Pancreas (tissue), 10 donors: ENCODE measurements around the gene INVS. TPM values are rescaled to one million over a fixed set of nuclear protein-coding genes. Genes with fewer than 3 reads are reported as not detected.

Source experiments
- ATAC-seq, 4 donors: fragments of 200-7000 bp; cut with Tn5 transposase; one replicate each; pipeline versions ENCODE4 v1.8.0 to v1.9.1; 2020; ENCODE audit warnings: mild to moderate bottlenecking in 4 of 4, moderate library complexity in 4 of 4
- DNase-seq, 6 donors: peaks; one replicate each; pipeline ENCODE4 v3.0.0-alpha.2; 2020
- FAIRE-seq: peaks from 2 replicates; lab custom pipeline; 2012; peaks lifted over from hg19 to GRCh38; lab: Jason Lieb, UNC
- H3K27ac ChIP-seq, 4 donors: fragments of 200-600 bp; sonication (generic); 1 replicate in 3 of 4; 2 replicates in 1 of 4; pipeline versions ENCODE4 v1.5.0 to v1.8.0; 2020
- H3K27me3 ChIP-seq, 4 donors: fragments of 200-600 bp; one replicate each; pipeline ENCODE4 v1.8.0; 2021
- H3K36me3 ChIP-seq, 3 donors: fragments of 200-600 bp; sonication (generic) in 1 of 3; one replicate each; pipeline versions ENCODE4 v1.5.0 to v1.8.0; 2020 to 2021
- H3K4me1 ChIP-seq, 3 donors: fragments of 200-600 bp; one replicate each; pipeline ENCODE4 v1.8.0; 2021
- H3K4me3 ChIP-seq, 4 donors: fragments of 200-600 bp; sonication (generic) in 2 of 4; one replicate each; pipeline versions ENCODE4 v1.5.0 to v1.8.0; 2020 to 2021
- H3K9me3 ChIP-seq, 4 donors: fragments of 200-600 bp; one replicate each; pipeline ENCODE4 v1.8.0; 2021
- WGBS, 2 donors: extraction: QIAGEN DNeasy Blood & Tissue Kit; methylation state at CpG; one replicate each; pipeline ENCODE4 v1.1.7; 2013; 5-methylcytosine and 5-hydroxymethylcytosine counted together
- intact Hi-C, 3 donors: fragments of 100-400 bp; cut with DNase I; formaldehyde crosslinking; loops; one replicate each; pipeline versions ENCODE4 v1.11.1 to v1.14.2; 2022
- polyA plus RNA-seq, 2 donors: library from polyadenylated mRNA; stranded (reverse); fragments of 200-250 nt; gene quantifications; one replicate each; pipeline ENCODE4 v1.2.3, GENCODE V29; 2013
- total RNA-seq, 6 donors: library from RNA; stranded (reverse); fragmentation: NEBNext Ultra II Directional in 4 of 6; extraction: Animal tissue kit (Norgen Biotek cat#: 25700) in 4 of 6; gene quantifications; one replicate each; pipeline versions ENCODE4 v1.2.1 to v1.2.4, GENCODE V29; 2021 to 2023
- TF ChIP-seq, protein P1 (sequence below), 4 donors: fragments of 200-600 bp; sonication (generic) in 3 of 4; IDR thresholded peaks; one replicate each; pipeline versions ENCODE4 v1.5.0 to v1.8.0; 2021; ENCODE audit warnings: antibody characterized with exemption in 4 of 4
- donor health status: healthy with polysubstance abuse.
- donor health status: DM: no; HTN: no; CAD: no; lungs with moderate emphysema.
- donor health status: DM: no; HTN: no; CAD: no.
- donor health status: control.
- donor health status: control.
- donor health status: Bipolar disorder and iron deficiency.
- donor health status: DM: yes; HTN: yes; CAD: no.
- donor health status: DM: no; HTN: no; CAD: no.
- donor health status: DM: no; HTN: no; CAD: no.
- donor health status: DM: yes; HTN: yes; CAD: no.

INVS gene
- total and polyA plus RNA-seq, 8 donors: 3.1 to 15.0 (median 6.0) TPM

- FAIRE-seq: no peak
- WGBS, 2 donors: 49 to 53% methylated on average over 4 of the region's 4 CpGs
- peaks cover 0 to 20% (median 0%) of the 10 kb centered on the region in 3 donors for H3K36me3 ChIP-seq
- intact Hi-C loops: no loop called here
- no peak overlapping the region for H3K4me3 ChIP-seq
- TF ChIP-seq, protein P1, sequence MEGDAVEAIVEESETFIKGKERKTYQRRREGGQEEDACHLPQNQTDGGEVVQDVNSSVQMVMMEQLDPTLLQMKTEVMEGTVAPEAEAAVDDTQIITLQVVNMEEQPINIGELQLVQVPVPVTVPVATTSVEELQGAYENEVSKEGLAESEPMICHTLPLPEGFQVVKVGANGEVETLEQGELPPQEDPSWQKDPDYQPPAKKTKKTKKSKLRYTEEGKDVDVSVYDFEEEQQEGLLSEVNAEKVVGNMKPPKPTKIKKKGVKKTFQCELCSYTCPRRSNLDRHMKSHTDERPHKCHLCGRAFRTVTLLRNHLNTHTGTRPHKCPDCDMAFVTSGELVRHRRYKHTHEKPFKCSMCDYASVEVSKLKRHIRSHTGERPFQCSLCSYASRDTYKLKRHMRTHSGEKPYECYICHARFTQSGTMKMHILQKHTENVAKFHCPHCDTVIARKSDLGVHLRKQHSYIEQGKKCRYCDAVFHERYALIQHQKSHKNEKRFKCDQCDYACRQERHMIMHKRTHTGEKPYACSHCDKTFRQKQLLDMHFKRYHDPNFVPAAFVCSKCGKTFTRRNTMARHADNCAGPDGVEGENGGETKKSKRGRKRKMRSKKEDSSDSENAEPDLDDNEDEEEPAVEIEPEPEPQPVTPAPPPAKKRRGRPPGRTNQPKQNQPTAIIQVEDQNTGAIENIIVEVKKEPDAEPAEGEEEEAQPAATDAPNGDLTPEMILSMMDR (IDR thresholded peaks at IDR 0.05): no peak
- H3K27me3 ChIP-seq: no peaks in the 10 kb centered on the region
- no peaks in the 10 kb centered on the region for H3K9me3 ChIP-seq
- DNase-seq: peak; percentile 46 to 79 (median 76)
- no peak overlapping the region for H3K27ac ChIP-seq
- peak; percentile 84 to 96 (median 90) for ATAC-seq
- H3K4me1 ChIP-seq: peaks cover 0 to 8% (median 6%) of the 10 kb centered on the region in 3 donors
These were observed 12.2 kb downstream of the INVS start for GRCh38 chr9:100111235-100111634.

- ATAC-seq (no peak), FAIRE-seq (no peak), DNase-seq (no peak)
- H3K27me3 ChIP-seq: no peaks in the 10 kb centered on the region
- H3K27ac ChIP-seq: no peak overlapping the region
- H3K4me1 ChIP-seq: peaks cover 0 to 8% (median 6%) of the 10 kb centered on the region in 3 donors
- WGBS, 2 donors: 94 to 98% methylated on average over 2 of the region's 2 CpGs
- H3K36me3 ChIP-seq: peaks cover 0 to 9% (median 0%) of the 10 kb centered on the region in 3 donors
- no peak overlapping the region for H3K4me3 ChIP-seq
- intact Hi-C loops: no loop called here
- TF ChIP-seq, protein P1 (IDR thresholded peaks at IDR 0.05): no peak
- H3K9me3 ChIP-seq: no peaks in the 10 kb centered on the region
These were observed 13.8 kb downstream of the INVS start for GRCh38 chr9:100112677-100113336.

DNA sequence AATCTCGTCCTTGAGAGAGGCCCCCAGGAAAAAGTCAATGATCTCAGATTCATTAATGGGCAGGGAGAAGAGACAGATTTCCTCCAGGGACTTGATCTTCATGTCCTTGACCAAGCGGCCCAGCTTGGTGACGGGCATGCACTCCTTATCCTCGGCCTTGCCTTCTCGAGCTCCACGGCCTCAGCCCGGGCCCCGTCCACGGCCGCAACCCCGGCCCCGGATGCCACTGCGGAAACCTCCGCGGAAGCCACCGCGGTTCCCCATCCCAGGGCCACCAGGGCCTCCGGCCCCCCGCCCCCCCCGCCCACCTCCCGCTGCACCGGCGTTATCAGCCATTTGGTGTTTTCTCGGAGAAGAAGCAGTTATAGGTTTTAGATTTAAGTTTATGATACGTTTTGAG, 18.3 kb downstream of the INVS start:
- TF ChIP-seq, protein P1 (IDR thresholded peaks at IDR 0.05): no peak
- ATAC-seq (no peak), FAIRE-seq (no peak), DNase-seq (no peak)
- Histone ChIP-seq H3K4me3 (no peak overlapping the region), H3K4me1 (no peaks in the 10 kb centered on the region), H3K27ac (no peak overlapping the region), H3K9me3 (no peaks in the 10 kb centered on the region), H3K27me3 (no peaks in the 10 kb centered on the region), H3K36me3 (no peaks in the 10 kb centered on the region)
- intact Hi-C loops: no loop called here
- 96 to 98% methylated on average over 25 of the region's 25 CpGs for WGBS, 2 donors

GRCh38 chr9:100120286-100120685, 21.2 kb downstream of the INVS start:
- no peak for ATAC-seq
- intact Hi-C loops: no loop called here
- Histone ChIP-seq H3K4me1 (peaks cover 0 to 3% (median 0%) of the 10 kb centered on the region in 3 donors), H3K4me3 (no peak overlapping the region), H3K27me3 (no peaks in the 10 kb centered on the region), H3K36me3 (no peaks in the 10 kb centered on the region), H3K9me3 (no peaks in the 10 kb centered on the region), H3K27ac (no peak overlapping the region)
- FAIRE-seq: no peak
- 91 to 96% methylated on average over 2 of the region's 2 CpGs for WGBS, 2 donors
- no peak for DNase-seq
- TF ChIP-seq, protein P1 (IDR thresholded peaks at IDR 0.05): no peak

- no peak for DNase-seq
- FAIRE-seq: no peak
- Histone ChIP-seq H3K27ac (no peak overlapping the region), H3K36me3 (no peaks in the 10 kb centered on the region), H3K4me3 (no peak overlapping the region), H3K27me3 (no peaks in the 10 kb centered on the region), H3K9me3 (no peaks in the 10 kb centered on the region), H3K4me1 (peaks cover 0 to 3% (median 0%) of the 10 kb centered on the region in 3 donors)
- peak in 3 of 4 donors; percentile 50 to 89 (median 74) for ATAC-seq
- intact Hi-C loops: no loop called here
- TF ChIP-seq, protein P1 (IDR thresholded peaks at IDR 0.05): no peak
- WGBS, 2 donors: 47 to 52% methylated on average over 2 of the region's 2 CpGs
These were observed 26.2 kb downstream of the INVS start for GRCh38 chr9:100125236-100125635.
